Activated CD4-positive, alpha-beta T cell treated with anti-CD3 and anti-CD28 coated beads, Interleukin-2, amount 50 U/mL, for 16 hours (primary cell): ENCODE results near the gene SNRPE.
A peak's percentile ranks its signal among the peaks of the same experiment; 100 is the strongest.
"Not testable (repeated sequence)": the region's sequence is repeated elsewhere in the genome, so short reads cannot be mapped to it uniquely, and the experiment has no call there.

Experiments used
- DNase-seq: peaks from one replicate; pipeline ENCODE4 v3.0.0-alpha.2; 2020

SNRPE gene

DNA sequence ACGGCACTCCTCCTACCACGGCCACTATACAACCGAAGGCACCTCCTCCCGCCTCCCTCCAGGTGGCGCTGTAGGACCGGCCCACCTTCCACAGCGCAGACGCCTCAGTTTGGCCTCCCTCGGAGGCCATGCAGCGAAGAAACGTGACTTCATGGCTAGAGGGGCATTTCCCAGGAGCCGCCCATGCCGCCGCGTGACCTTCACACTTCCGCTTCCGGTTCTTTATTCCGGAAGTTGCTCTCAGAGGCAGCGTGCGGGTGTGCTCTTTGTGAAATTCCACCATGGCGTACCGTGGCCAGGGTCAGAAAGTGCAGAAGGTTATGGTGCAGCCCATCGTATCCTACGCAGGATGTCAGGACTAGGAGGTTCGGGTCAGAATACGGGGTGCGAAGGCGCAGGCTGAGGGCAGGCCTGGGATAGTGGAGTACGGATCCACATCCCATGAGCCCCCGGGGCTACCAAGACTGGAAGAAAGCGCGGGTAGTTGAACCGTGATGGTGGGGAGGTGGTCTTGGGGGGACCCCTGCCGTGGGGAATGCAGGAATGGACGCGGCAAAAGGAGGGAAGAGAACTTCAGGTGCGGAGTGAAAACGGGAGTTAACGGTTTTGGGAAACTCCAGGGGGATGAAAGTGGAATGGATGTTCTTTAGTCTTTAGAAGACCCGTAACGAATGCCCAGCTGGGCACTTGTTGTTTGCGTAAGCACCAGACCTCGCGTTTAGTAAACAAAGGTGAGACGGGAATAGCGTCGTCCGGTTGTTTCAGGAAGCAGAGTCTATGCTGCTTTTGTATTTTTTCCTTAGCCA, at the start of gene SNRPE:
Gene SNRPE, plus strand, starts transcription at position 221 of the 806 bp plus-strand sequence. Its CDS starts 61 bp downstream, at position 282.
- peak; percentile 98 for DNase-seq

- DNase-seq: no peak
Observed at GRCh38 chr1:203813581-203814341, 47.6 kb upstream of the SNRPE start.

- DNase-seq: no peak
Observed at GRCh38 chr1:203818399-203818798, 43.0 kb upstream of the SNRPE start.

DNA sequence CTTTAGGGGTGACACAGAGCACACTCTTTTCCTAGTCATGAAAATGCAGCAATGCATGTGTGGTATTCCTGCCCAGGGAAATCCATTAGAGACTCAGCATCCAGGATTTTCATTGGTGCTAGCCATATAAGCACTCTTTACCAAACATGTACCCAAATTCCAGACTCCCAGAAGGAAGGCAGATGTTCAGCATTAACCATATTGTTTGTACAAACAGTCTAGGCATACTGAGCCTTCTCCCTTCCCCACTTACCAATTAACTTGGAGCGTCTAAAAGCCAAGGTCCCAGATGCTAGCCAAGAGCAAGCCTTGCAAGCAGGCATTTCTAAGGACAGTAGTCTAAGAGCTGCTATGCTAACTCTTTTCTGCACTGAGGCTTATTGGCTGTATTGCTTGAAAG, 38.1 kb upstream of the SNRPE start:
- no peak for DNase-seq

DNA sequence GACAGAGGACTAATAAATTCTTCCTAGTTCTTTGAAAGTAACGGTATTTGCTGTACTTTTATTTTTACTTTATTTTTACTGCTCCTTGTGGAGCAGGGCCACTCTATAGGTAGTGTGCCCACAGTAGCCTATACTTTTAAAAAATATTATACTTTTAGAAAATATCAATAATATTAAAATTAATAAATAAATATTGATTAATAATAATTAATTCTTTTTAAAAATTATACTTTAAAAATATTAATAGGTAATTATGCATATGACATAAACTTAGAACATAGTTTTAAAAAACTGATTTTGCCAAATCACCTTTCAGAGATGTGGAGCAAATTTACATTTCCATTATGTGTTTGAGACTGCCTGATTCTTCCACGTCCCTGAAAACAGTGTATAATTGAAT, 35.2 kb upstream of the SNRPE start:
- no peak for DNase-seq

GRCh38 chr1:203828002-203828401, 33.4 kb upstream of the SNRPE start:
- DNase-seq: no peak

- DNase-seq: no peak
Observed at GRCh38 chr1:203828503-203828902, 32.9 kb upstream of the SNRPE start.

DNA sequence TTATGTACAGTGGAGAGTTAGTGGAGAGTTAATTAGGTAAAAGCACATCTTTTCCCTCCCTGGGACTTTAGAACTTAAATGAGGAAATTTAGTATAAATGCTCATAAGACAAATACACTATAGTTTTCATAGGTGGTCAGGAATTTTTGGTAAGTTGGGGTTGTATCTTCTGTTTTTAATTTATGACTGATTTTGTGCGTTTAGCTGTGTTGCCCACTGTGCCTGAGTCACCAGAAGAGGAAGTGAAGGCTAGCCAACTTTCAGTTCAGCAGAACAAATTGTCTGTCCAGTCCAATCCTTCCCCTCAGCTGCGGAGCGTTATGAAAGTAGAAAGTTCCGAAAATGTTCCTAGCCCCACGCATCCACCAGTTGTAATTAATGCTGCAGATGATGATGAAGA, 32.2 kb upstream of the SNRPE start:
- not testable (repeated sequence) for DNase-seq

DNA sequence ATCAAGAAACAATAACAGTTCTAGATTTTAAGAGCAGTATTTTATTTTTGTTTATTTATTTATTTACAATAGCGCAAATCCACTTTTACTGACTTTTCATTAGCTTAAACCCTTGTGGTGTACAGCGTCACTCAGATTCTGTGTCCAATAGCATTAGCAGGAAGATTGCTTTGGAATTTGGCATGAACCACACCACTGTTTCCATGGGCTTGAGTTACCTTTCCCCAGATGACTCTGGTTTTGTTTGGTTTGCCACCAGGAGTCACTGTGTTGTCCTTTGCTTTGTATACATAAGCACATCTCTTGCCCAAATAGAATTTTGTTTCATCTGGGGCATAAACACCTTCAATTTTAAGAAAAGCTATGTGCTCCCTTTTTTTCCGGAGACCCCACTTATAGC, 25.9 kb upstream of the SNRPE start:
- no peak for DNase-seq

DNA sequence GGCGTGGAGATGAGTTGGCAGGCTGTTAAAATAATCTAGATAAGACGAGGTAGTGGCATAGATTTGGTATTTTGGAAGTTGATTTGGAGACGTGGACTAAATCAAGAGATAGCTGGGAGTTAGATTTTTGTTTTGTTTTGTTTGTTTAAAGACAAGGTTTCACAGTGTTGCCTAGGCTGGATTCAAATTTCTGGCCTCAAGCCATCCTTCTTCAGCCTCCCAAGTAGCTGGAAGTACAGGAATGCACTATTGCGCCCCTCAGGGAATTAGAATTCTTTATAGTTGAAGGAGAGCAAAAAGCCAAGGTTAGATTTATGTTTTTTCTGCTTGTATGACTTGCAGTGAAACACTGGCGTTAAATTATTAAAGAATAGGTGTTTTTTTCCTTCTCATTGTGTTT, 22.3 kb upstream of the SNRPE start:
- no peak for DNase-seq

DNA sequence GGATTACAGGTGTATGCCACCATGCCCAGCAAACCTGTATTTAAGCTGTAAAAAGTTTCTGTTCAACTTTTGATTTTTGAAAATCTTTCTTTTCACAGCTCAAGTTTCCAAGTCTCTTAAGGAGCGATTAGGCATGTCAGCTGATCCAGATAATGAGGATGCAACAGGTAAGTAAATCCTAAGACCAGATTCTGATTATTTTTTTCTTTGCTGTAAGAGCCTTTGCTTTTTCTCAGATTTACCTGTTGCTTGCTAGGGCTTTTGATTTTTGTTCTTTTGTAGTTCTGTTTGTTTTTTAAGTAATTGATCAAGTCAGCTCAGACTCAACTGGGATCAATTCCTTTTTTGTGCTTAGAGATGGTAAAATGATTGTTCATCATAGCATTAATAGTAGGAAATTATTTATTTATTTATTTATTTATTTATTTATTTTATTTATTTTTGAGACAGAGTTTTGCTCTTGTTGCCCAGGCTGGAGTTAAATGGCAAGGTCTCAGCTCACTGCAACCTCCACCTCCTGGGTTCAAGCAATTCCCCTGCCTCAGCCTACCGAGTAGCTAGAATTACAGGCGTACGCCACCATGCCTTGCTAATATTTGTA, 21.1 kb upstream of the SNRPE start:
- no peak for DNase-seq

DNA sequence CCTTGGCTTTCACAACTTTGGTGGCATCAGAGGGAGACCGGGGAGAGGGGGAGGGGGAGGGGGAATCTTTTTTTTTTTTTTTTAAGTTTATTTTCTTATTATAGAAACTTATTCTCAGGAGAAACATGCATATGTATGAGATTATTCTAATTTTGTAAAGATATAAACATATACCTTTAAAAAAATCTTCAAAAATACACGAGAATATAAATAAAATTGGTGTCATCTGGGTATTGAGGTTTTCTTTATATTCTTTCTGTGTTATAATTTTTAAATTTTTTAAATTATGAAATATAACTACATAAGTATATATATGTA, 18.9 kb upstream of the SNRPE start:
- no peak for DNase-seq

GRCh38 chr1:203843435-203843834, 18.0 kb upstream of the SNRPE start:
- DNase-seq: no peak

GRCh38 chr1:203853112-203853511, 8.3 kb upstream of the SNRPE start:
- DNase-seq: not testable (repeated sequence)

DNA sequence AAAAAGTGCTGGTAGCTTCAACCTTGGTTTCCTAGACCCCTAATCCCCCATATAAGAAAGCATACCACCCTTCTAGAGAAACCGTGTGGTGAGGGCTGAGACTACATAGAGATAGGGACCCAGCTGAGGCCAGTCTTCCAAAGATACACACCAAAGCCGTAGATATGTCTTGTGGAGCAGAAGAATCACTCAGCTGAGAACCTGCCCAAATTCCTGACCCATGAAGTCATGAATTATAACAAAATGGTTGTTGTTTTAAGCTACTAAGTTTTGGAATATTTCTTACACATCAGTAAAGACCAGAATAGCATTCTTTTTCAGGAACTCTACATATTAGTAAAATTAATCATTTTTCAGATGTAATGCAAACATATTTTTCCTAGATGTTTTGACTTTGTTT, 3.3 kb upstream of the SNRPE start:
- no peak for DNase-seq

DNA sequence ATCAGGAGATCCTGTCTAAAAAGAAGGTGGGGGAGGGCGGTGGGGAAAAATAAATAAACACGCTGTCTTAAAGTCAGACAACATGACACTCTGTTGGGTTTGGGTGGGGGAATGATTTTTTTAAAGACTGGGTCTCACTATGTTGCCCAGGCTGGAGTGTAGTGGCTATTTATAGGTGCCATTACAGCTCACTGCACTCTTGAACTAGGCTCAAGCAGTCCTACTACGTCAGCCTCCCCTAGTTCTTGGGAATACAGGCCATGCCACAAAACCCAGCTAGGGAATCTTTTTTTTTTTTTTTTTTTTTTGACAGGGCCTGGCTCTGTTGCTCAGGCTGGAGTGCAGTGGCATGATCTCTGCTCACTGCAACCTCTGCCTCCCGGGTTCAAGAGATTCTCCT, 2.4 kb upstream of the SNRPE start:
- DNase-seq: no peak

DNA sequence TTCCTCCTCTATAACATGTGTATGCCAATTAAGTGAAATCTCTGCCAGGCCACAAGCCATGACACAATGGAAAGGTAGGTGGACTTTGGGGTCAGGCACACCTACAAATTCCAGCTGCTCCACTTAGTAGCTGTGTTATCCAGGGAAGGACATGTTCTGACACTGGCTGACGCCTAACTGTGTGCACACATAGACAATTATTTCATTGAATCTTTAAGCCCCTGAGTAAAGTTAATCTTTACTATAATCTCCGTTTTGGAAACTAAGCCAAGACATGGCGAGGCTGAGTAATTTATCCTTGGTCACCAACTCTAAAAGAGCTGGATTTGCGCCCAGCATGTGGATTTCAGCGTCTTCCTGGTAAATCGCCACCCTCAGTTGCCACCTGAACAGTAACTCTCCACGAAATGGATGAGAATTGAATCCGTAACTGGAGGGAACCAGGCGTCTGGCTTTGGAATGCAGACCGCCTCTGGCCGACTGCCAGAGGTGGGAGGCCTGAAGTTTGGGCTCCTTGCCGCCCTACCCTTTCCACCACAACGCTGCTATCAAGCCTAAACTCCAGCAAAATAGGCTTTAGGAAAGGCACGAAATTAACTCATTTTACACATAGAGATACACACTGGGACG, 888 bp upstream of the SNRPE start:
- DNase-seq: no peak

DNA sequence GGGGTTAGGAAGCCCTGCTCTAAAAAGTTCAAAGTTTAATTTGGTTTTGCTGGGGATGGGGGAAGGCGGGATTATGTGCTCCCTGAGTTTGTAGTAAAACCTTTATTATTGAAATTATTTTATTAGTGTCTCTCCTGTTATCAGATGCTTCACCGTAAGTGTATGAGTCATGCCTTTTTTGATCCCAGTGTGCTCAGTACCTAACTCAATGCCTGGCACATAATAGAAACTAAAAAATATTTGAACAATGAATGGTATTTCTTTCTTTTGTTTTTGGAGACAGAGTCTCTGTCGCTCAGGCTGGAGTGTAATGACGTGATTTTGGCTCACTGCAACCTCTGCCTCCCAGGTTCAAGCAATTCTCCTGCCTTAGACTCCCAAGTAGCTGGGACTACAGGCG, 6.4 kb downstream of the SNRPE start:
- no peak for DNase-seq

DNA sequence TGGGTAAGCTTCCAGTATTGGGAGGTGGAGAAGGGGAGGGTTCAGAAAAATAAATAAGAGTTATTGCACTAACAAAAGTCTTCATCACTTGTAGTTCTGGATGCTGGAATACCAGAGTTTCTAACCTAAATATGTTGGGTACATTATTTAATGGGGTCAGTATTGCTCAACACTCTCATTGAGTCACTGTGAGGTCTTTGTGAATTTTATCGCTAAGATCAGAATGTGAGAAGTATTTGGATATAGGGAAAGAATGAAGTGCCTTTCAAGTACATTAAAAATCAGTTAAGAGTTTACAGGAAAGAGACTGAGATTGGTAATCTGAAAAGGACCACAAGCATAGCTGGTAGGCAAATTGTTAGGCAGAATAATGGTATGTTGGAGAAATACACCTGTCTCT, 8.8 kb downstream of the SNRPE start:
- DNase-seq: no peak

DNA sequence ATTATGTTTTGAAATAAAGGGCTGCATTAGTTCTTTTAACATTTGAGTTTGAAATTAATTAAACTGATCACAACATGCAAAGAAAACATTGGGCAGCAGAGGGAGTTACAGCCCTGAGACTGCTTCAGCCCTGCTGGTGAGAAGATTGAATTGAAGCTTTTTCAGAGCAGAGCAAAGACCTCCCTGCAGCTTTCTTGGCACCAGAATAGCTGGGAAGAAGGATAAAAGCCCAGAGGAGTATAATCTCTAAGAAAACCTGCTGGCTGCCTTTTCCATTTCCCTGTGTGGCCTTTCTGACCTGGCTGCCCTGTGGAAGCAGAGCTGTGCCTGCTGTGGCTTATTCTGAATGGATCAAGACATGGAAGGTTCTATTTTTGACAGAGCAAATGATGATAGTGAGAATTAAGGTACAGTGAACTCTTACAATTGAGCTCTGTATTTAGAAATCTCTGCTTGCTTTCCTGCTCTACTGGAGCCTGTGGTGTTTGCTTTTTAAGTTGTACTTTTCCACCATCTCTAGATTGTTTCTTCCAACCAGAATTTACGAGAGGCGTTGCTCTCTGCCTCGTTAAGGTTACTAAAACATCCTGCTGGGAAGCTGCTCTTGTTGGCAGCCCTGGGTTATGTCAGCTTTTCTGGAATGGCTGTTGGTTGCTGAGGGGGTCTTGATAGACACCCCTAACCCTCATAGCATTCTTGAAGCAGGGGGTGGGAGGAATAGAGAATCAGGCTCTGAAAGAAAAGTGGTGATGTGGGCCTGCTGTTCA, 9.9 kb downstream of the SNRPE start:
- peak; percentile 27 for DNase-seq

GRCh38 chr1:203873094-203873493, 11.7 kb downstream of the SNRPE start:
- DNase-seq: no peak

GRCh38 chr1:203878422-203878821, 17.0 kb downstream of the SNRPE start:
- DNase-seq: no peak

GRCh38 chr1:203880606-203881005, 19.2 kb downstream of the SNRPE start:
- DNase-seq: no peak
